Lower leg skin (tissue), 3 donors: ENCODE results near the gene GOLGA6A.
"Not testable (repeated sequence)": the region's sequence is repeated elsewhere in the genome, so short reads cannot be mapped to it uniquely, and the experiment has no call there.

Experiments used
- CTCF ChIP-seq, 3 donors: fragments of 450-650 bp; IDR thresholded peaks; one replicate each; pipeline ENCODE4 v1.5.1; 2016; ENCODE audit warnings: antibody characterized with exemption in 3 of 3, mild to moderate bottlenecking in 3 of 3, moderate library complexity in 2 of 3
- POLR2A ChIP-seq, 2 donors: fragments of 450-650 bp; IDR thresholded peaks; one replicate each; pipeline ENCODE4 v1.6.1; 2016 to 2017; ENCODE audit warnings: antibody characterized with exemption in 2 of 2, mild to moderate bottlenecking in 1 of 2, moderate library complexity in 1 of 2

GRCh38 chr15:74072132-74072531, 10.2 kb downstream of the GOLGA6A start:
- TF ChIP-seq CTCF, POLR2A (IDR thresholded peaks at IDR 0.05): not testable (repeated sequence)
